Mammary epithelial cell (primary cell): ENCODE data around the gene PADI2.

Experiments used
- CTCF ChIP-seq, 2 donors: IDR thresholded peaks in 1 of 2; conservative IDR thresholded peaks in 1 of 2; 2 replicates each; pipeline ENCODE4 v1.5.1; 2011 to 2012; ENCODE audit warnings: inconsistent platforms in 2 of 2, low read length in 2 of 2, mild to moderate bottlenecking in 2 of 2, control low read depth in 1 of 2, low read depth in 1 of 2; ENCODE audit not compliant: insufficient read depth in 1 of 2; ENCODE audit errors: extremely low read depth in 1 of 2
- EZH2 ChIP-seq: IDR thresholded peaks from 2 replicates; pipeline ENCODE4 v1.6.1; 2012; ENCODE audit warnings: low read length, inconsistent platforms, borderline replicate concordance

DNA sequence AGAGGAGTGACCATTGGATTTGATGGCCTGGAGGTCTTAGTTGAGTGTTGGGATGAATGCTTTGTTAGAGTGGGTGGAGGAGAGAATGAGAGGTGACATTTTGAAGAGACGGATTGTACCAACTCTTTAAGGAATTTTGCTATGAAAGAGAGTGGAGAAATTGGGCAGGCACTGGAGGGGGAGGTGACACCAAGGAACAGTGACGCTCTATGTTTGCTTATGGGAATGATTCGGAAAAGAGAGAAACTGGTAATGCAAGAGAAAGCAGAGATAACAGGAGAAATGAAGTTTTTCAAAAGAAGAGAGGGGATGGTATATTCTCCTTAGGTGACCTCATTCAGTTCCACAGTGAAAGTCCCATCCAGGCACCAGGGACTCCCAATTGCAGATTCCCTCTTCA is 24.5 kb upstream of the PADI2 start:
- TF ChIP-seq CTCF (conservative IDR thresholded peaks at IDR 0.05 in 1 of 2, IDR thresholded peaks at IDR 0.05 in 1 of 2; ENCODE audit: extremely low read depth in 1 of 2, insufficient read depth in 1 of 2, low read depth in 1 of 2, low read length in 2 of 2) (no peak), EZH2 (no peak)
